Sciatic nerve (tissue), 2 donors: ENCODE results near the gene PARD3B. TPM values are rescaled to one million over a fixed set of nuclear protein-coding genes. Genes with fewer than 3 reads are reported as not detected.

Source experiments
- ATAC-seq: fragments of 200-7000 bp; cut with Tn5 transposase; one replicate; pipeline ENCODE4 v1.9.1; 2020; ENCODE audit warnings: mild to moderate bottlenecking, moderate library complexity
- DNase-seq: peaks from one replicate; pipeline ENCODE4 v3.0.0-alpha.2; 2020; ENCODE audit warnings: low spot score
- intact Hi-C: fragments of 100-400 bp; cut with DNase I; formaldehyde crosslinking; loops from one replicate; pipeline ENCODE4 v1.14.2; 2022
- total RNA-seq: library from RNA; stranded (reverse); fragmentation: NEBNext Ultra II Directional; extraction: Animal tissue kit (Norgen Biotek cat#: 25700); gene quantifications from one replicate; pipeline ENCODE4 v1.2.1, GENCODE V29; 2021
- donor health status: DM: no; HTN: no; CAD: no.
- donor health status: DM: no; HTN: no; CAD: no.

The PARD3B gene
- total RNA-seq: 100 TPM

GRCh38 chr2:204544961-204545860, at the start of gene PARD3B:
PARD3B (plus strand) TSS chr2:204545475; CDS start chr2:204546000, 525 bp downstream.
- intact Hi-C loops: no loop called here
- peak; percentile 83 for ATAC-seq

GRCh38 chr2:204496779-204497178, 48.5 kb upstream of the PARD3B start:
- intact Hi-C loops: no loop called here
- ATAC-seq (no peak), DNase-seq (no peak)

More at GRCh38 chr2:204544961-204545860, at the start of gene PARD3B:
- peak; percentile 70 for DNase-seq

GRCh38 chr2:204497855-204498254, 47.4 kb upstream of the PARD3B start:
- no peak for ATAC-seq
- intact Hi-C loops: no loop called here
- no peak for DNase-seq

- ATAC-seq (no peak), DNase-seq (no peak)
- intact Hi-C loops: no loop called here
These were observed 47.0 kb upstream of the PARD3B start for GRCh38 chr2:204498291-204498690.

- DNase-seq (no peak), ATAC-seq (no peak)
- intact Hi-C loops: no loop called here
These were observed 41.4 kb upstream of the PARD3B start for GRCh38 chr2:204503869-204504268.

- intact Hi-C loops: no loop called here
- ATAC-seq (no peak), DNase-seq (no peak)
These were observed 40.7 kb upstream of the PARD3B start for GRCh38 chr2:204504594-204504993.

- no peak for ATAC-seq
- intact Hi-C loops: no loop called here
- DNase-seq: no peak
These were observed 39.8 kb upstream of the PARD3B start for GRCh38 chr2:204505488-204505887.

GRCh38 chr2:204505946-204506345, 39.3 kb upstream of the PARD3B start:
- intact Hi-C loops: no loop called here
- no peak for DNase-seq
- no peak for ATAC-seq

GRCh38 chr2:204507636-204508035, 37.6 kb upstream of the PARD3B start:
- intact Hi-C loops: no loop called here
- no peak for ATAC-seq

GRCh38 chr2:204510709-204511420, 34.4 kb upstream of the PARD3B start:
- intact Hi-C loops: no loop called here

More at GRCh38 chr2:204507636-204508035, 37.6 kb upstream of the PARD3B start:
- no peak for DNase-seq

GRCh38 chr2:204514439-204514838, 30.8 kb upstream of the PARD3B start:
- intact Hi-C loops: no loop called here
- ATAC-seq (no peak), DNase-seq (no peak)

More at GRCh38 chr2:204510709-204511420, 34.4 kb upstream of the PARD3B start:
- no peak for ATAC-seq
- DNase-seq: no peak

GRCh38 chr2:204515416-204515815, 29.9 kb upstream of the PARD3B start:
- no peak for DNase-seq
- ATAC-seq: no peak
- intact Hi-C loops: no loop called here

GRCh38 chr2:204517154-204517553, 28.1 kb upstream of the PARD3B start:
- intact Hi-C loops: no loop called here
- ATAC-seq (no peak), DNase-seq (no peak)

- intact Hi-C loops: no loop called here
- ATAC-seq: no peak
- no peak for DNase-seq
These were observed 15.3 kb upstream of the PARD3B start for GRCh38 chr2:204529795-204530463.

GRCh38 chr2:204530464-204530805, 14.8 kb upstream of the PARD3B start:
- no peak for DNase-seq
- intact Hi-C loops: no loop called here
- ATAC-seq: no peak

- intact Hi-C loops: no loop called here
These were observed 11.5 kb upstream of the PARD3B start for GRCh38 chr2:204533629-204534370.

GRCh38 chr2:204535356-204535755, 9.9 kb upstream of the PARD3B start:
- intact Hi-C loops: no loop called here
- DNase-seq: no peak
- ATAC-seq: no peak

More at GRCh38 chr2:204533629-204534370, 11.5 kb upstream of the PARD3B start:
- no peak for ATAC-seq
- DNase-seq: no peak

- ATAC-seq: no peak
- intact Hi-C loops: no loop called here
These were observed 9.5 kb upstream of the PARD3B start for GRCh38 chr2:204535764-204536163.

More at GRCh38 chr2:204535764-204536163, 9.5 kb upstream of the PARD3B start:
- DNase-seq: no peak
